Esophagus (tissue), 2 donors: ENCODE measurements around the gene DGKB. TPM values are rescaled to one million over a fixed set of nuclear protein-coding genes. Genes with fewer than 3 reads are reported as not detected.

Experiments used
- H3K27ac ChIP-seq, 2 donors: one replicate each; pipeline ENCODE4 v1.5.1; 2013; ENCODE audit warnings: low read depth in 2 of 2, mild to moderate bottlenecking in 2 of 2, inconsistent platforms in 1 of 2, low read length in 1 of 2, moderate library complexity in 1 of 2
- H3K27me3 ChIP-seq, 2 donors: one replicate each; pipeline ENCODE4 v1.6.1; 2013; ENCODE audit warnings: low read length in 2 of 2, control low read depth in 1 of 2, mild to moderate bottlenecking in 1 of 2; ENCODE audit not compliant: insufficient read depth in 2 of 2, control insufficient read depth in 1 of 2
- H3K36me3 ChIP-seq, 2 donors: one replicate each; pipeline ENCODE4 v1.6.1; 2013; ENCODE audit warnings: low read length in 1 of 2; ENCODE audit not compliant: control insufficient read depth in 2 of 2, insufficient read depth in 2 of 2
- H3K4me1 ChIP-seq, 2 donors: one replicate each; pipeline ENCODE4 v1.6.1; 2013; ENCODE audit warnings: low read length in 1 of 2; ENCODE audit not compliant: control insufficient read depth in 2 of 2, insufficient read depth in 2 of 2
- H3K4me3 ChIP-seq, 2 donors: one replicate each; pipeline ENCODE4 v1.5.1; 2013; ENCODE audit warnings: low read length in 2 of 2, mild to moderate bottlenecking in 2 of 2, low read depth in 1 of 2, moderate library complexity in 1 of 2
- H3K9me3 ChIP-seq, 2 donors: one replicate each; pipeline ENCODE4 v1.6.1; 2013; ENCODE audit warnings: mild to moderate bottlenecking in 2 of 2, low read depth in 1 of 2, low read length in 1 of 2, moderate library complexity in 1 of 2; ENCODE audit not compliant: control insufficient read depth in 2 of 2, insufficient read depth in 1 of 2
- WGBS, 2 donors: extraction: QIAGEN DNeasy Blood & Tissue Kit; methylation state at CpG; one replicate each; pipeline ENCODE4 v1.1.7; 2013; 5-methylcytosine and 5-hydroxymethylcytosine counted together
- polyA plus RNA-seq, 2 donors: library from polyadenylated mRNA; stranded (reverse); fragments of 200-250 nt; gene quantifications; one replicate each; pipeline ENCODE4 v1.2.3, GENCODE V29; 2013
- donor health status: healthy with polysubstance abuse.
- donor health status: Bipolar disorder and iron deficiency.

The DGKB gene
- polyA plus RNA-seq, 2 donors = 0.09 to 0.20 TPM

GRCh38 chr7:14374336-14374735, 528.2 kb downstream of the DGKB start:
- WGBS, 2 donors = 92 to 96% methylated on average over 4 of the region's 4 CpGs

GRCh38 chr7:14368285-14368684, 534.3 kb downstream of the DGKB start:
- Histone ChIP-seq H3K4me3 (no peak overlapping the region), H3K4me1 (no peaks in the 10 kb centered on the region), H3K27ac (no peak overlapping the region), H3K27me3 (no peaks in the 10 kb centered on the region), H3K36me3 (no peaks in the 10 kb centered on the region), H3K9me3 (no peaks in the 10 kb centered on the region)
- 55 to 70% methylated on average over 2 to 3 of the region's 3 CpGs for WGBS, 2 donors

More at GRCh38 chr7:14374336-14374735, 528.2 kb downstream of the DGKB start:
- Histone ChIP-seq H3K36me3 (no peaks in the 10 kb centered on the region), H3K27ac (no peak overlapping the region), H3K27me3 (no peaks in the 10 kb centered on the region), H3K4me3 (no peak overlapping the region), H3K4me1 (no peaks in the 10 kb centered on the region), H3K9me3 (no peaks in the 10 kb centered on the region)

GRCh38 chr7:14351167-14351566, 551.4 kb downstream of the DGKB start:
- Histone ChIP-seq H3K4me1 (no peaks in the 10 kb centered on the region), H3K9me3 (no peaks in the 10 kb centered on the region), H3K27me3 (no peaks in the 10 kb centered on the region), H3K36me3 (no peaks in the 10 kb centered on the region), H3K4me3 (no peak overlapping the region), H3K27ac (no peak overlapping the region)
- WGBS, 2 donors = 36 to 52% methylated on average over 4 of the region's 4 CpGs

- H3K27me3 ChIP-seq = no peaks in the 10 kb centered on the region
- H3K27ac ChIP-seq = no peak overlapping the region
- no peak overlapping the region for H3K4me3 ChIP-seq
- H3K36me3 ChIP-seq = no peaks in the 10 kb centered on the region
- no peaks in the 10 kb centered on the region for H3K9me3 ChIP-seq
- H3K4me1 ChIP-seq = no peaks in the 10 kb centered on the region
- WGBS, 2 donors = 53 to 56% methylated on average over 4 of the region's 4 CpGs
These were observed 561.3 kb downstream of the DGKB start for GRCh38 chr7:14341200-14341775.

- H3K27ac ChIP-seq = no peak overlapping the region
- H3K36me3 ChIP-seq = no peaks in the 10 kb centered on the region
- H3K4me1 ChIP-seq = no peaks in the 10 kb centered on the region
- no peaks in the 10 kb centered on the region for H3K9me3 ChIP-seq
- WGBS, 2 donors = 49 to 57% methylated on average over 2 of the region's 2 CpGs
- H3K4me3 ChIP-seq = no peak overlapping the region
- no peaks in the 10 kb centered on the region for H3K27me3 ChIP-seq
These were observed 562.0 kb downstream of the DGKB start for GRCh38 chr7:14340393-14341074.

GRCh38 chr7:14339861-14340260, 562.7 kb downstream of the DGKB start:
- Histone ChIP-seq H3K4me1 (no peaks in the 10 kb centered on the region), H3K9me3 (no peaks in the 10 kb centered on the region), H3K27me3 (no peaks in the 10 kb centered on the region), H3K27ac (no peak overlapping the region), H3K36me3 (no peaks in the 10 kb centered on the region), H3K4me3 (no peak overlapping the region)
- WGBS, 2 donors = 67 to 73% methylated on average over 2 of the region's 2 CpGs

- no peak overlapping the region for H3K27ac ChIP-seq
- no peaks in the 10 kb centered on the region for H3K4me1 ChIP-seq
- H3K27me3 ChIP-seq = no peaks in the 10 kb centered on the region
- no peaks in the 10 kb centered on the region for H3K9me3 ChIP-seq
- H3K36me3 ChIP-seq = no peaks in the 10 kb centered on the region
- WGBS, 2 donors = 95 to 96% methylated on average over 1 of the region's 1 CpG
- no peak overlapping the region for H3K4me3 ChIP-seq
These were observed 566.3 kb downstream of the DGKB start for GRCh38 chr7:14336256-14336655.

- Histone ChIP-seq H3K27me3 (no peaks in the 10 kb centered on the region), H3K27ac (no peak overlapping the region), H3K9me3 (no peaks in the 10 kb centered on the region), H3K4me1 (no peaks in the 10 kb centered on the region), H3K4me3 (no peak overlapping the region), H3K36me3 (no peaks in the 10 kb centered on the region)
- WGBS, 2 donors = 54 to 58% methylated on average over 5 of the region's 5 CpGs
These were observed 570.4 kb downstream of the DGKB start for GRCh38 chr7:14332155-14332554.

- 37 to 42% methylated on average over 3 of the region's 3 CpGs for WGBS, 2 donors
- Histone ChIP-seq H3K27ac (no peak overlapping the region), H3K4me3 (no peak overlapping the region), H3K4me1 (no peaks in the 10 kb centered on the region), H3K36me3 (no peaks in the 10 kb centered on the region), H3K9me3 (no peaks in the 10 kb centered on the region), H3K27me3 (no peaks in the 10 kb centered on the region)
These were observed 577.8 kb downstream of the DGKB start for GRCh38 chr7:14324767-14325166.

GRCh38 chr7:14322724-14323123, 579.8 kb downstream of the DGKB start:
- Histone ChIP-seq H3K36me3 (no peaks in the 10 kb centered on the region), H3K27ac (no peak overlapping the region), H3K4me1 (no peaks in the 10 kb centered on the region), H3K27me3 (no peaks in the 10 kb centered on the region), H3K9me3 (no peaks in the 10 kb centered on the region), H3K4me3 (no peak overlapping the region)
- WGBS, 2 donors = 94 to 95% methylated on average over 2 of the region's 2 CpGs
